Measurements from ENCODE around the gene PFKFB2.
"Not testable (repeated sequence)": the region's sequence is repeated elsewhere in the genome, so short reads cannot be mapped to it uniquely, and the experiment has no call there.

PFKFB2 gene

GRCh38 chr1:207035877-207036551, 17.1 kb upstream of the PFKFB2 start:
- Histone ChIP-seq H3K27me3 (ENCODE audit: low read depth, low read length) (peaks cover 61% of the 10 kb centered on the region), H3K79me2 (ENCODE audit: low read length) (no peaks in the 10 kb centered on the region), H3K4me2 (ENCODE audit: low read length) (no peak overlapping the region), H3K36me3 (replicated peaks; ENCODE audit: low read depth, low read length) (no peaks in the 10 kb centered on the region), H3K4me1 (ENCODE audit: low read length) (0 out of 2 replicates have a peak, but pooled peaks cover 3% of the 10 kb centered on the region), H3K9me3 (ENCODE audit: insufficient read depth, low read length) (no peaks in the 10 kb centered on the region), H4K20me1 (ENCODE audit: insufficient read depth, low read length) (no peaks in the 10 kb centered on the region), H3K4me3 (ENCODE audit: low read length) (no peak overlapping the region), H3K9ac (ENCODE audit: low read length) (no peak overlapping the region), H2AFZ (ENCODE audit: low read depth, low read length) (no peak overlapping the region), H3K27ac (ENCODE audit: low read length) (no peak overlapping the region)
- TF ChIP-seq CTCF (IDR thresholded peaks at IDR 0.05; ENCODE audit: low read depth, low read length) = no peak
- no peak for TF ChIP-seq EZH2phosphoT487 (IDR thresholded peaks at IDR 0.05; ENCODE audit: low read depth)

- Histone ChIP-seq H3K4me1 (ENCODE audit: low read length) (0 out of 2 replicates have a peak, but pooled peaks cover 3% of the 10 kb centered on the region), H3K36me3 (replicated peaks; ENCODE audit: low read depth, low read length) (no peaks in the 10 kb centered on the region), H3K27me3 (ENCODE audit: low read depth, low read length) (peaks cover 52% of the 10 kb centered on the region), H2AFZ (ENCODE audit: low read depth, low read length) (no peak overlapping the region), H3K27ac (ENCODE audit: low read length) (no peak overlapping the region), H3K4me3 (ENCODE audit: low read length) (no peak overlapping the region), H3K79me2 (ENCODE audit: low read length) (no peaks in the 10 kb centered on the region), H3K9ac (ENCODE audit: low read length) (no peak overlapping the region), H3K4me2 (ENCODE audit: low read length) (no peak overlapping the region), H3K9me3 (ENCODE audit: insufficient read depth, low read length) (no peaks in the 10 kb centered on the region), H4K20me1 (ENCODE audit: insufficient read depth, low read length) (no peaks in the 10 kb centered on the region)
- TF ChIP-seq CTCF (IDR thresholded peaks at IDR 0.05; ENCODE audit: low read depth, low read length) (no peak), EZH2phosphoT487 (IDR thresholded peaks at IDR 0.05; ENCODE audit: low read depth) (no peak)
Measured at GRCh38 chr1:207036865-207037264, 16.2 kb upstream of the PFKFB2 start.

GRCh38 chr1:207039380-207040180, 13.5 kb upstream of the PFKFB2 start:
- no peaks in the 10 kb centered on the region for H3K79me2 ChIP-seq (ENCODE audit: low read length)
- peaks cover 31% of the 10 kb centered on the region for H3K27me3 ChIP-seq (ENCODE audit: low read depth, low read length)
- no peak for TF ChIP-seq EZH2phosphoT487 (IDR thresholded peaks at IDR 0.05; ENCODE audit: low read depth)
- no peak for TF ChIP-seq CTCF (IDR thresholded peaks at IDR 0.05; ENCODE audit: low read depth, low read length)
- no peak overlapping the region for H3K27ac ChIP-seq (ENCODE audit: low read length)
- no peaks in the 10 kb centered on the region for H3K9me3 ChIP-seq (ENCODE audit: insufficient read depth, low read length)
- H3K4me3 ChIP-seq (ENCODE audit: low read length) = no peak overlapping the region
- H3K4me2 ChIP-seq (ENCODE audit: low read length) = no peak overlapping the region
- no peaks in the 10 kb centered on the region for H4K20me1 ChIP-seq (ENCODE audit: insufficient read depth, low read length)
- H3K9ac ChIP-seq (ENCODE audit: low read length) = no peak overlapping the region
- H3K36me3 ChIP-seq (replicated peaks; ENCODE audit: low read depth, low read length) = peaks cover 10% of the 10 kb centered on the region
- H2AFZ ChIP-seq (ENCODE audit: low read depth, low read length) = no peak overlapping the region
- no peaks in the 10 kb centered on the region for H3K4me1 ChIP-seq (ENCODE audit: low read length)

GRCh38 chr1:207040181-207040533, 12.9 kb upstream of the PFKFB2 start:
- TF ChIP-seq CTCF (IDR thresholded peaks at IDR 0.05; ENCODE audit: low read depth, low read length) = no peak
- TF ChIP-seq EZH2phosphoT487 (IDR thresholded peaks at IDR 0.05; ENCODE audit: low read depth) = no peak
- Histone ChIP-seq H3K27ac (ENCODE audit: low read length) (no peak overlapping the region), H3K27me3 (ENCODE audit: low read depth, low read length) (peaks cover 31% of the 10 kb centered on the region), H3K9ac (ENCODE audit: low read length) (no peak overlapping the region), H3K4me2 (ENCODE audit: low read length) (no peak overlapping the region), H3K9me3 (ENCODE audit: insufficient read depth, low read length) (no peaks in the 10 kb centered on the region), H3K36me3 (replicated peaks; ENCODE audit: low read depth, low read length) (peaks cover 10% of the 10 kb centered on the region), H3K4me3 (ENCODE audit: low read length) (no peak overlapping the region), H4K20me1 (ENCODE audit: insufficient read depth, low read length) (no peaks in the 10 kb centered on the region), H3K4me1 (ENCODE audit: low read length) (no peaks in the 10 kb centered on the region), H3K79me2 (ENCODE audit: low read length) (no peaks in the 10 kb centered on the region), H2AFZ (ENCODE audit: low read depth, low read length) (no peak overlapping the region)

GRCh38 chr1:207041397-207041796, 11.7 kb upstream of the PFKFB2 start:
- Histone ChIP-seq H3K27me3 (ENCODE audit: low read depth, low read length) (peaks cover 25% of the 10 kb centered on the region), H3K36me3 (replicated peaks; ENCODE audit: low read depth, low read length) (peaks cover 17% of the 10 kb centered on the region)
- not testable (repeated sequence) for H3K4me1 ChIP-seq (ENCODE audit: low read length); H3K4me3 ChIP-seq (ENCODE audit: low read length); H4K20me1 ChIP-seq (ENCODE audit: insufficient read depth, low read length); H3K27ac ChIP-seq (ENCODE audit: low read length); H3K9ac ChIP-seq (ENCODE audit: low read length); H2AFZ ChIP-seq (ENCODE audit: low read depth, low read length); H3K9me3 ChIP-seq (ENCODE audit: insufficient read depth, low read length); H3K79me2 ChIP-seq (ENCODE audit: low read length); H3K4me2 ChIP-seq (ENCODE audit: low read length)

Measured in OCI-LY3 (cell line).